Keratinocyte (primary cell): ENCODE results near the gene SCN9A. TPM values are rescaled to one million over a fixed set of nuclear protein-coding genes. Genes with fewer than 3 reads are reported as not detected.

Experiments
- DNase-seq: peaks from one replicate; pipeline ENCODE4 v3.0.0-alpha.2; 2011; ENCODE audit warnings: low read depth, missing footprints, low spot score
- FAIRE-seq: peaks from 2 replicates; lab custom pipeline; 2011; peaks lifted over from hg19 to GRCh38; lab: Jason Lieb, UNC
- H2AFZ ChIP-seq: 2 replicates; pipeline ENCODE4 v1.6.0; 2012; ENCODE audit warnings: low read length, control low read depth, inconsistent platforms; ENCODE audit not compliant: control insufficient read depth
- H3K27ac ChIP-seq: 2 replicates; pipeline ENCODE4 v1.5.1; 2011; ENCODE audit warnings: low read length; ENCODE audit not compliant: control insufficient read depth, insufficient read depth
- H3K27me3 ChIP-seq: 3 replicates; pipeline ENCODE4 v1.6.0; 2011; ENCODE audit warnings: low read length; ENCODE audit not compliant: control insufficient read depth, insufficient read depth; ENCODE audit errors: extremely low read depth
- H3K36me3 ChIP-seq, 2 experiments: 2 replicates in 1 of 2; 3 replicates in 1 of 2; pipeline ENCODE4 v1.5.1; 2011; ENCODE audit warnings: low read length in 2 of 2, mild to moderate bottlenecking in 1 of 2; ENCODE audit not compliant: control insufficient read depth in 2 of 2, insufficient read depth in 2 of 2; ENCODE audit errors: extremely low read depth in 1 of 2
- H3K4me1 ChIP-seq: 3 replicates; pipeline ENCODE4 v1.5.1; 2011; ENCODE audit warnings: low read length; ENCODE audit not compliant: control insufficient read depth, insufficient read depth; ENCODE audit errors: extremely low read depth
- H3K4me2 ChIP-seq: 3 replicates; pipeline ENCODE4 v1.6.0; 2011; ENCODE audit warnings: low read depth, low read length; ENCODE audit not compliant: control insufficient read depth, insufficient read depth; ENCODE audit errors: extremely low read depth
- H3K4me3 ChIP-seq, 3 experiments: fragments of 200-600 bp in 1 of 3; sonication (generic) in 1 of 3; 2 replicates in 2 of 3; 3 replicates in 1 of 3; pipeline ENCODE4 v1.5.1; 2011 to 2016; ENCODE audit warnings: low read length in 3 of 3, mild to moderate bottlenecking in 3 of 3, control low read depth in 2 of 3, inconsistent platforms in 1 of 3, low read depth in 1 of 3, mixed read lengths in 1 of 3, mixed run types in 1 of 3, moderate library complexity in 1 of 3; ENCODE audit not compliant: control insufficient read depth in 2 of 3, insufficient read depth in 2 of 3; ENCODE audit errors: extremely low read depth in 1 of 3
- H3K79me2 ChIP-seq: 2 replicates; pipeline ENCODE4 v1.6.0; 2012; ENCODE audit warnings: low read length; ENCODE audit not compliant: control insufficient read depth, insufficient read depth
- H3K9ac ChIP-seq: 3 replicates; pipeline ENCODE4 v1.6.0; 2011; ENCODE audit warnings: low read length; ENCODE audit not compliant: control insufficient read depth, insufficient read depth; ENCODE audit errors: extremely low read depth
- H3K9me1 ChIP-seq: 3 replicates; pipeline ENCODE4 v1.6.0; 2011; ENCODE audit warnings: low read length; ENCODE audit not compliant: control insufficient read depth, insufficient read depth; ENCODE audit errors: extremely low read depth
- H3K9me3 ChIP-seq: 2 replicates; pipeline ENCODE4 v1.5.1; 2012; ENCODE audit warnings: low read depth, low read length; ENCODE audit not compliant: control insufficient read depth
- H4K20me1 ChIP-seq: 3 replicates; pipeline ENCODE4 v1.6.0; 2011; ENCODE audit warnings: low read length; ENCODE audit not compliant: control insufficient read depth, insufficient read depth; ENCODE audit errors: extremely low read depth
- EZH2 ChIP-seq: IDR thresholded peaks from one replicate; pipeline ENCODE4 v1.6.1; 2012; ENCODE audit warnings: inconsistent platforms, mild to moderate bottlenecking, low read length, moderate library complexity
- dilution Hi-C: fragments of 300-500 bp; cut with MboI; formaldehyde crosslinking; loops from one replicate; pipeline ENCODE4 v1.7.0; 2020; ENCODE audit warnings: low sequenced_read_pairs; ENCODE audit not compliant: extremely low pct_ligation_motif_present
- polyA plus RNA-seq, 5 experiments: library from polyadenylated mRNA; depleted of rRNA in 3 of 5; stranded (reverse) in 3 of 5; stranded (forward) in 1 of 5; unstranded in 1 of 5; fragments of >200 nt; gene quantifications; 1 replicate in 1 of 5; 2 replicates in 3 of 5; 3 replicates in 1 of 5; pipeline versions ENCODE4 v1.2.1 to v1.2.3, GENCODE V29; 2011 to 2012; ENCODE audit warnings: missing spikeins in 2 of 5, low read depth in 1 of 5, low replicate concordance in 1 of 5
- TF ChIP-seq, protein P1 (sequence below), 3 experiments: IDR thresholded peaks in 1 of 3; conservative IDR thresholded peaks in 1 of 3; optimal IDR thresholded peaks in 1 of 3; 2 replicates in 2 of 3; 3 replicates in 1 of 3; pipeline versions ENCODE3 to v1.5.1; 2011; ENCODE audit warnings: low read length in 3 of 3, mild to moderate bottlenecking in 3 of 3, moderate library complexity in 2 of 3, control low read depth in 1 of 3, inconsistent platforms in 1 of 3; ENCODE audit not compliant: insufficient read depth in 2 of 3; ENCODE audit errors: extremely low read depth in 1 of 3

The SCN9A gene
- polyA plus RNA-seq, 1 donor (not counting 4 experiments of a cell fraction or from before 2014, with no cell fraction given) = 0.10 TPM

DNA sequence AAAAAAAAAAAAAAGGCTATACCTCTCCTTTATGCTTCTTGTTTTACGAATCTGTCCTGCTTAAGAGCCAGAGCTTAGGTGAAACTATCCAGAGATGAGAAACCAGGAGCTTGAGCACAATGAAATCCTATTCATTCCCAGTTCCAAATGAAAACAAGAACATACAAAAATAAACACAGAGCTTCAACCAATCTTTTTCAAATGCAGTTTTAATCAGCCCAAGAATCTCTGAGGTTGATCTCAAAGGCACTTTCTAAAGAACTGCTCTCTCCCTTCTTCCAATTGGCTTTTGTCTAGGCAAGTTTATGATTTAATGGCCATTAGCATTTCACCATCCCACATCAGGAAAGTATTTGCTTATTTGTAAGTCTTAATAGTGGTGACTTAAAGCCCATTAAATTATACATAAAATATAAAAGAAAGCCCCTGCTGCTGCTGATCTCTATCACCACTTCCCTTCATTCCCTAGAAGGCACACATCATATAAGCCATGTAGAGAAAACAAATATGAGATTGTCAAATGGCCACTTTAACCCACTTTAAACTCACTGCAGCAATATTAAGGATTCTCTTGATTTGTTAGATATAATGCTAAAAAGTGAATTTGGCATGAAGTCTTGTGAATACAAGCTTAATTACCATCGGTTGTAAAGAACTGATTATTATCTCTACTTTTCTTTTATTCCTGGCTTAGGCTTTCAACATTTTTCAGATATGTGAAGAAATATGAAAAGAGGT, 29.3 kb upstream of the SCN9A start:
- no peak for FAIRE-seq
- H3K9ac ChIP-seq = no peak overlapping the region
- H3K4me3 ChIP-seq = no peak overlapping the region
- no peak overlapping the region for H2AFZ ChIP-seq
- no peaks in the 10 kb centered on the region for H3K79me2 ChIP-seq
- no peak for DNase-seq
- peaks cover under 1% of the 10 kb centered on the region for H3K4me1 ChIP-seq
- peaks cover 3% of the 10 kb centered on the region for H3K27me3 ChIP-seq
- dilution Hi-C loops = no loop called here
- H4K20me1 ChIP-seq = no peaks in the 10 kb centered on the region
- no peak for TF ChIP-seq EZH2
- TF ChIP-seq, protein P1, sequence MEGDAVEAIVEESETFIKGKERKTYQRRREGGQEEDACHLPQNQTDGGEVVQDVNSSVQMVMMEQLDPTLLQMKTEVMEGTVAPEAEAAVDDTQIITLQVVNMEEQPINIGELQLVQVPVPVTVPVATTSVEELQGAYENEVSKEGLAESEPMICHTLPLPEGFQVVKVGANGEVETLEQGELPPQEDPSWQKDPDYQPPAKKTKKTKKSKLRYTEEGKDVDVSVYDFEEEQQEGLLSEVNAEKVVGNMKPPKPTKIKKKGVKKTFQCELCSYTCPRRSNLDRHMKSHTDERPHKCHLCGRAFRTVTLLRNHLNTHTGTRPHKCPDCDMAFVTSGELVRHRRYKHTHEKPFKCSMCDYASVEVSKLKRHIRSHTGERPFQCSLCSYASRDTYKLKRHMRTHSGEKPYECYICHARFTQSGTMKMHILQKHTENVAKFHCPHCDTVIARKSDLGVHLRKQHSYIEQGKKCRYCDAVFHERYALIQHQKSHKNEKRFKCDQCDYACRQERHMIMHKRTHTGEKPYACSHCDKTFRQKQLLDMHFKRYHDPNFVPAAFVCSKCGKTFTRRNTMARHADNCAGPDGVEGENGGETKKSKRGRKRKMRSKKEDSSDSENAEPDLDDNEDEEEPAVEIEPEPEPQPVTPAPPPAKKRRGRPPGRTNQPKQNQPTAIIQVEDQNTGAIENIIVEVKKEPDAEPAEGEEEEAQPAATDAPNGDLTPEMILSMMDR (optimal IDR thresholded peaks at IDR 0.05 in 1 of 3, IDR thresholded peaks at IDR 0.05 in 1 of 3, conservative IDR thresholded peaks at IDR 0.05 in 1 of 3; ENCODE audit: extremely low read depth in 1 of 3, insufficient read depth in 2 of 3, low read length in 3 of 3) = no peak
- no peak overlapping the region for H3K27ac ChIP-seq
- no peaks in the 10 kb centered on the region for H3K9me1 ChIP-seq
- no peak overlapping the region for H3K4me2 ChIP-seq
- no peaks in the 10 kb centered on the region for H3K36me3 ChIP-seq
- no peaks in the 10 kb centered on the region for H3K9me3 ChIP-seq

DNA sequence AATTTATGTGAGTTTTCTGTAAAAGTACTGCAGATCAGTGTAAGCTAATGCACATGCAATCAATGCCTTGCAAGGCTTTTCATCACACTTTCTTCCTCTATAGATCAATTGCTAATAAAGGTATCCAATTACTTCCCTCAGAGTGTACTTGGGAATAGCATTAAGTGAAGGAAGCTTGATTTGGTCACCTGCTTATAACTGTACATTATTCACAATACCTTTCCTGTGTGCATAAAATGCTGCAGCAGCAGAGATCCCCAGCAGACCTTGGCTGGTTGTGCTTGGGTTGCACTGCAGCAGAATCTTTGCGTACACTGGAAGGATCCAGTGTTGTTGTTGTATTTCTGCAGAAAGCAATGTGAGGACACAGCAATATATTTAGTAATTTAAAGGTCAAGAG, 18.5 kb upstream of the SCN9A start:
- no peaks in the 10 kb centered on the region for H3K36me3 ChIP-seq
- H3K9me3 ChIP-seq = no peaks in the 10 kb centered on the region
- TF ChIP-seq, protein P1 (optimal IDR thresholded peaks at IDR 0.05 in 1 of 3, IDR thresholded peaks at IDR 0.05 in 1 of 3, conservative IDR thresholded peaks at IDR 0.05 in 1 of 3; ENCODE audit: extremely low read depth in 1 of 3, insufficient read depth in 2 of 3, low read length in 3 of 3) = no peak
- TF ChIP-seq EZH2 = no peak
- FAIRE-seq = no peak
- no peaks in the 10 kb centered on the region for H3K4me1 ChIP-seq
- H2AFZ ChIP-seq = no peak overlapping the region
- no peaks in the 10 kb centered on the region for H3K79me2 ChIP-seq
- no peak overlapping the region for H3K27ac ChIP-seq
- H3K27me3 ChIP-seq = no peaks in the 10 kb centered on the region
- dilution Hi-C loops = no loop called here
- no peak overlapping the region for H3K4me2 ChIP-seq
- no peak for DNase-seq
- H3K4me3 ChIP-seq = no peak overlapping the region
- no peak overlapping the region for H3K9ac ChIP-seq
- no peaks in the 10 kb centered on the region for H4K20me1 ChIP-seq
- H3K9me1 ChIP-seq = no peaks in the 10 kb centered on the region
